ENCODE results near the gene ESYT2.

GRCh38 chr7:158740657-158741293, 88.5 kb downstream of the ESYT2 start:
- TF ChIP-seq ZNF776 (tag by site-specific recombination; IDR thresholded peaks at IDR 0.05; ENCODE audit: borderline replicate concordance) (no peak), ZNF132 (tag by site-specific recombination; IDR thresholded peaks at IDR 0.05; ENCODE audit: borderline replicate concordance) (no peak), SCRT2 (tag by site-specific recombination; IDR thresholded peaks at IDR 0.05) (no peak), ZNF513 (tag by site-specific recombination; IDR thresholded peaks at IDR 0.05) (no peak), CTCF (tag by site-specific recombination; IDR thresholded peaks at IDR 0.05) (no peak), GLI4 (tag by site-specific recombination; IDR thresholded peaks at IDR 0.05) (no peak), ZBTB17 (tag by site-specific recombination; IDR thresholded peaks at IDR 0.05) (no peak), ZNF133 (tag by site-specific recombination; IDR thresholded peaks at IDR 0.05) (no peak), ZNF692 (tag by site-specific recombination; IDR thresholded peaks at IDR 0.05) (no peak), ZNF324 (tag by site-specific recombination; IDR thresholded peaks at IDR 0.05) (no peak), ZNF785 (tag by site-specific recombination; IDR thresholded peaks at IDR 0.05) (no peak)
